Ovary (tissue), 10 donors: ENCODE results near the gene CTBS. TPM values are rescaled to one million over a fixed set of nuclear protein-coding genes. Genes with fewer than 3 reads are reported as not detected.
A peak's percentile ranks its signal among the peaks of the same experiment; 100 is the strongest.

ENCODE experiments used
- DNase-seq, 5 donors: peaks; one replicate each; pipeline ENCODE4 v3.0.0-alpha.2; 2019 to 2020
- H3K27ac ChIP-seq, 2 donors: fragments of 200-600 bp; one replicate each; pipeline versions ENCODE4 v1.5.1 to v1.8.0; 2019 to 2022
- H3K27me3 ChIP-seq: fragments of 200-600 bp; one replicate; pipeline ENCODE4 v1.8.0; 2022
- H3K36me3 ChIP-seq: fragments of 200-600 bp; sonication (generic); one replicate; pipeline ENCODE4 v1.5.1; 2019
- H3K4me1 ChIP-seq: one replicate; pipeline ENCODE4 v1.8.1; 2013; ENCODE audit warnings: mild to moderate bottlenecking, moderate library complexity; ENCODE audit not compliant: insufficient read depth
- H3K4me3 ChIP-seq: fragments of 200-600 bp; sonication (generic); one replicate; pipeline ENCODE4 v1.5.1; 2017
- H3K9me3 ChIP-seq, 2 donors: fragments of 200-600 bp in 1 of 2; sonication (generic) in 1 of 2; one replicate each; pipeline versions ENCODE4 v1.5.1 to v1.8.1; 2013 to 2019; ENCODE audit warnings: mild to moderate bottlenecking in 1 of 2, moderate library complexity in 1 of 2
- CTCF ChIP-seq, 3 donors: fragments of 450-650 bp in 2 of 3; fragments of 200-600 bp in 1 of 3; IDR thresholded peaks; one replicate each; pipeline versions ENCODE4 v1.5.1 to v1.8.0; 2016 to 2022; ENCODE audit warnings: antibody characterized with exemption in 3 of 3, mild to moderate bottlenecking in 1 of 3
- EP300 ChIP-seq: sonication (generic); formaldehyde crosslinking; IDR thresholded peaks from one replicate; pipeline ENCODE4 v1.6.1; 2017; ENCODE audit warnings: antibody characterized with exemption
- POLR2A ChIP-seq: fragments of 450-650 bp; IDR thresholded peaks from one replicate; pipeline ENCODE4 v1.6.1; 2017; ENCODE audit warnings: antibody characterized with exemption, mild to moderate bottlenecking, moderate library complexity
- WGBS, 3 donors: extraction: QIAGEN DNeasy Blood & Tissue Kit in 1 of 3; methylation state at CpG; one replicate each; pipeline versions ENCODE4 v1.1.5 to v1.1.7; 2013 to 2017; 5-methylcytosine and 5-hydroxymethylcytosine counted together
- intact Hi-C, 4 donors: fragments of 100-400 bp; cut with DNase I; formaldehyde crosslinking; loops; one replicate each; pipeline versions ENCODE4 v1.11.0 to v1.15.1; 2022 to 2023
- long read RNA-seq, 3 donors: library from polyadenylated mRNA in 2 of 3; unstranded in 2 of 3; transcript quantifications; one replicate each; pipeline ENCODE4 v2.0.0 and lab custom pipeline, GENCODE V29; 2021 to 2026
- polyA plus RNA-seq, 2 donors: library from polyadenylated mRNA; stranded (reverse); fragments of 200-250 nt in 1 of 2; fragments of 350-450 nt in 1 of 2; fragmentation: Illumina TruSeq in 1 of 2; extraction: RNeasy Lipid Tissue Mini Kit (QIAGEN cat#74804) in 1 of 2; gene quantifications; one replicate each; pipeline ENCODE4 v1.2.3, GENCODE V29; 2013 to 2014
- total RNA-seq, 7 donors: library from RNA; depleted of rRNA in 2 of 7; stranded (reverse); fragments of >200 nt in 2 of 7; fragmentation: NEBNext Ultra II Directional in 3 of 7; extraction: Animal tissue kit (Norgen Biotek cat#: 25700) in 3 of 7; gene quantifications; one replicate each; pipeline versions ENCODE4 v1.1.0 to v1.2.4, GENCODE V29; 2016 to 2023
- donor health status: DM: no; HTN: no; CAD: no; lungs with moderate emphysema.
- donor health status: DM: no; HTN: no; CAD: no.
- donor health status: Bipolar disorder and iron deficiency.
- donor health status: DM: yes; HTN: yes; CAD: no.
- donor health status: DM: no; HTN: no; CAD: no.
- donor health status: DM: yes; HTN: yes; CAD: no.

The CTBS gene, protein sequence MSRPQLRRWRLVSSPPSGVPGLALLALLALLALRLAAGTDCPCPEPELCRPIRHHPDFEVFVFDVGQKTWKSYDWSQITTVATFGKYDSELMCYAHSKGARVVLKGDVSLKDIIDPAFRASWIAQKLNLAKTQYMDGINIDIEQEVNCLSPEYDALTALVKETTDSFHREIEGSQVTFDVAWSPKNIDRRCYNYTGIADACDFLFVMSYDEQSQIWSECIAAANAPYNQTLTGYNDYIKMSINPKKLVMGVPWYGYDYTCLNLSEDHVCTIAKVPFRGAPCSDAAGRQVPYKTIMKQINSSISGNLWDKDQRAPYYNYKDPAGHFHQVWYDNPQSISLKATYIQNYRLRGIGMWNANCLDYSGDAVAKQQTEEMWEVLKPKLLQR
- 10 to 100 TPM in 4 of 7 donors, 1 to 10 TPM in 3; 8.7 to 16.1 (median 11.9) TPM for total RNA-seq
- polyA plus RNA-seq, result 10 to 100 TPM; 10.5 to 27.5 TPM
- long read RNA-seq, donor 1, full-length matches to known transcripts, result 21 of 63 reads
- long read RNA-seq, donor 1, partial matches to known transcripts, result 11 of 63 reads
- long read RNA-seq, donor 1, other reads (novel, unspliced or antisense), result 31 of 63 reads
- long read RNA-seq, donor 2, full-length matches to known transcripts, result 6 of 6 reads
- long read RNA-seq, donor 2, partial matches to known transcripts, result 0 of 6 reads
- long read RNA-seq, donor 2, other reads (novel, unspliced or antisense), result 0 of 6 reads
- long read RNA-seq, donor 3, full-length matches to known transcripts, result 25 of 41 reads
- long read RNA-seq, donor 3, partial matches to known transcripts, result 5 of 41 reads
- long read RNA-seq, donor 3, other reads (novel, unspliced or antisense), result 11 of 41 reads

DNA sequence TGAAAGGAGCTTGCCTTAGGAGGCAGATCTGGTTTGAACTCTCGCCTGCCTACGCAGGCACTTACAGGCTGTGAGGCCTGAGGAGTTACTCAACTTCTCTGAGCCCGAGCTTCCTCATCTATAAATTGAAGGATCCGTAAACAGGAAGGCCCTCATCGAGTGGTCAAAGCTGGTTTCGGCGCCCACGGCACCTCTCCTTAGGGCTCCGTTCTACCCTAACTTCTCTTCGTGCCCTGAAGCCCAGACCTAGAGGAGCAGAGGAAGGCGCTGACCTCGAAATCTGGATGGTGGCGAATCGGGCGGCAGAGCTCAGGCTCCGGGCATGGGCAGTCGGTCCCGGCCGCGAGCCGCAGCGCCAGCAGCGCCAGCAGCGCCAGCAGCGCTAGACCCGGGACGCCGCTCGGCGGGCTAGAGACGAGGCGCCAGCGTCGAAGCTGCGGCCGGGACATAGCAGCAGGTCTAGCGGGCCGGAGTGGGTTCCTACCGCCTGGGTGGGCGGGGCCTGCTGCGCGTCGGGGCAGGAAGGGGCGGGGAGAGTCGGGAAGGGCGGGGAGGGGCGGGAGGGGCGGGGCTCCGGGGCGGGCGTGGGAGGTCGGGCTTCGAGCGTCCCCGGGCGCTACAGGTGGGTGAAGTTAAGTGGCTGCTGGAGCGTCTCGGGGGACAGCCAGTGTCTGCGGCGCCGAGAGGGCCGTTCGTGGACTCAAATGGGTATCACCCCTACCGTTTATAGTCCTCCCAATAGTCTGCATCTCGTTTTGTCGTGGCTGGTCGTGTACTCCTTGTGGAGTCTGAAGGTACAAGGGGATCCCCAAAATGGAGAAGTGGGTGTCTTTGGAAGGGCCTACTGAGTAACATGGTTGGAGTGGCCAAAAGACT lies at the start of gene CTBS:
TSS of gene CTBS (minus strand) at position 474 of the 876 bp plus-strand sequence. CDS start at position 449, 25 bp downstream.
- H3K36me3 ChIP-seq, result no peaks in the 10 kb centered on the region
- peak within 1 kb of the TSS; percentile 71 for H3K4me3 ChIP-seq
- H3K9me3 ChIP-seq, result no peaks in the 10 kb centered on the region
- peak within 1 kb of the TSS; percentile 61 to 91 for H3K27ac ChIP-seq
- 1% methylated on average over 59 to 65 of the region's 67 CpGs for WGBS, 3 donors
- peaks cover 5% of the 10 kb centered on the region for H3K4me1 ChIP-seq
- peak; percentile 86 to 91 (median 89) for DNase-seq
- TF ChIP-seq EP300, result no peak
- TF ChIP-seq POLR2A, result peak; percentile 72
- H3K27me3 ChIP-seq, result no peaks in the 10 kb centered on the region
- intact Hi-C loops, result loop anchor here in 2 of 4 donors (10.0 kb wide), 1 partner anchor 69 kb away; the partner anchor contains the start of genes GNG5 (in 2 of the 2) and SPATA1 (in 2 of the 2)

DNA sequence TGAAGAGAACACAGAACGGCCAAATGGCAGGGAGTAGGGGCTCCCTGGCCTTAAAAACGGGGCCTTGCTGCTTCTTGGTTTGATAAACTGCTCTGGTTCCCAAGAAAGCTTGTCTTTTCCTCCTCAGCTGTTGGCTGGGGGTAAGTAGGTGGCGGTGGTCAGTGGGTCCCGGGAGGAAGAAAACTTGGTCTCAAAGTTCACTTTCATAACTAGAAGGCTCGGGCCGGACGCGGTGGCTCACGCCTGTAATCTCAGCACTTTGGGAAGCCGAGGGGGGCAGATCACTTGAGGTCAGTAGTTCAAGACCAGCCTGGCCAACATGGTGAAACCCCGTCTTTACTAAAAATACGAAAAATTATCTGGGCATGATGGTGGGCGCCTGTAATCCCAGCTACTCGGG lies 47.3 kb upstream of the CTBS start:
- Histone ChIP-seq H3K9me3 (no peaks in the 10 kb centered on the region), H3K4me1 (peaks cover 2% of the 10 kb centered on the region), H3K27me3 (no peaks in the 10 kb centered on the region), H3K36me3 (no peaks in the 10 kb centered on the region), H3K4me3 (no peak overlapping the region), H3K27ac (no peak overlapping the region)
- DNase-seq, result peak in 1 of 5 donors; percentile 19
- TF ChIP-seq EP300 (no peak), CTCF (IDR thresholded peaks at IDR 0.05) (no peak), POLR2A (no peak)
- intact Hi-C loops, result no loop called here
- 77 to 85% (median 80%) methylated on average over 14 of the region's 14 CpGs for WGBS, 3 donors

DNA sequence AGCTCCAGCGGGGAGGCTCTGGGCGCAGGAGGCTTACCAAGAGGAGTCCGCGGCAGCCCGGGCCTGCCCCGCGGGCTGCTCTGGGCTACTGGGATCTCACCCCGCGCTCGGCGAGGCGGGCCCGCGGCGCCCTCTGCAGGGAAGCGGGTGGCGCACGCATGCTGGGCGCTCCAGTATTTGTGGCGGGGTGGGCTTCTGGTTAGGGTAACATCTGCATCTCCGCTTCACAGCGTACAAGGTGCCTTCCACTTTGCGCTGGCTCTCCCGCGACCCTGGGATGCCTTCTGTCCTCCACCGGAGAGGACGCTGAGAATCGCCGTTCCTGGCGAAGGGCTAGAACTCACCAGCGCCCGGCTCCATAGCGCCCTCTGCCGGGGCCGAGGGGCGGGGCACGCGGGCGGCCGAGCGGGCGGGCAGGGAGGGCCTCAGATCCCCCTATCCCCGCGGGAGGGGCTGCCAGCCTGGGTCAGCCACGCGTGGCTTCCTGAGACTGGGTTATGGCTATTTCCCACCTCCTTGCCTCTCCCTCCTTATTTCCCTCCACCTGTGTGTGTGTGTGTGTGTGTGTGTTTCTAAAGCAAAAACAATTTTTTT lies 46.6 kb upstream of the CTBS start:
- Histone ChIP-seq H3K9me3 (no peaks in the 10 kb centered on the region), H3K4me1 (peaks cover 2% of the 10 kb centered on the region), H3K4me3 (peak overlapping the region; percentile 69), H3K27ac (no peak overlapping the region), H3K27me3 (no peaks in the 10 kb centered on the region), H3K36me3 (no peaks in the 10 kb centered on the region)
- 1% methylated on average over 41 to 46 of the region's 46 CpGs for WGBS, 3 donors
- TF ChIP-seq CTCF (IDR thresholded peaks at IDR 0.05) (peak; percentile 79 to 97 (median 85)), POLR2A (no peak), EP300 (no peak)
- DNase-seq, result peak; percentile 64 to 88 (median 74)
- intact Hi-C loops, result no loop called here

- Histone ChIP-seq H3K9me3 (no peaks in the 10 kb centered on the region), H3K27me3 (no peaks in the 10 kb centered on the region), H3K4me1 (peaks cover 2% of the 10 kb centered on the region), H3K36me3 (no peaks in the 10 kb centered on the region), H3K4me3 (no peak overlapping the region), H3K27ac (no peak overlapping the region)
- DNase-seq, result no peak
- WGBS, 3 donors, result 37 to 42% (median 42%) methylated on average over 9 of the region's 9 CpGs
- intact Hi-C loops, result no loop called here
- TF ChIP-seq EP300 (no peak), POLR2A (no peak)
Measured at GRCh38 chr1:84619383-84620102, 45.3 kb upstream of the CTBS start.
